MM.1S (cell line): ENCODE results near the gene AFAP1.

Experiments
- DNase-seq: peaks from one replicate; pipeline ENCODE4 v3.0.0-alpha.2; 2015
- H2AFZ ChIP-seq: fragments of 300-600 bp; sonication (generic); 2 replicates; pipeline ENCODE4 v1.6.0; 2016; ENCODE audit warnings: antibody characterized with exemption, low read length
- H3F3A ChIP-seq: fragments of 300-600 bp; sonication (generic); 2 replicates; pipeline ENCODE4 v1.6.1; 2016; ENCODE audit warnings: mild to moderate bottlenecking, antibody characterized with exemption, low read length, moderate library complexity, mixed read lengths; ENCODE audit not compliant: insufficient read depth
- H3K27ac ChIP-seq: fragments of 300-600 bp; sonication (generic); 2 replicates; pipeline ENCODE4 v1.5.1; 2016; ENCODE audit warnings: mild to moderate bottlenecking, low read length
- H3K27me3 ChIP-seq: fragments of 300-600 bp; sonication (generic); replicated peaks from 2 replicates; pipeline ENCODE4 v1.6.0; 2016; ENCODE audit warnings: low read length; ENCODE audit not compliant: insufficient read depth
- H3K36me3 ChIP-seq: fragments of 300-600 bp; sonication (generic); replicated peaks from 2 replicates; pipeline ENCODE4 v1.6.1; 2016; ENCODE audit warnings: mild to moderate bottlenecking, low read length, mixed read lengths; ENCODE audit not compliant: insufficient read depth
- H3K4me1 ChIP-seq: fragments of 300-600 bp; sonication (generic); 2 replicates; pipeline ENCODE4 v1.6.1; 2016; ENCODE audit warnings: low read length, mixed read lengths
- H3K4me2 ChIP-seq: fragments of 300-600 bp; sonication (generic); 2 replicates; pipeline ENCODE4 v1.6.0; 2016; ENCODE audit warnings: low read depth, low read length
- H3K4me3 ChIP-seq: fragments of 300-600 bp; sonication (generic); 2 replicates; pipeline ENCODE4 v1.5.1; 2016; ENCODE audit warnings: low read length, mixed read lengths
- H3K79me2 ChIP-seq: fragments of 300-600 bp; sonication (generic); 2 replicates; pipeline ENCODE4 v1.6.1; 2016; ENCODE audit warnings: mixed run types, low read length, mixed read lengths
- H3K9ac ChIP-seq: fragments of 300-600 bp; sonication (generic); 2 replicates; pipeline ENCODE4 v1.6.1; 2016; ENCODE audit warnings: low read length, mixed read lengths
- H3K9me2 ChIP-seq: fragments of 300-600 bp; sonication (generic); replicated peaks from 2 replicates; pipeline ENCODE4 v1.6.1; 2016; ENCODE audit warnings: mild to moderate bottlenecking, low read length, mixed read lengths; ENCODE audit not compliant: insufficient read depth
- H3K9me3 ChIP-seq: fragments of 300-600 bp; sonication (generic); replicated peaks from 2 replicates; pipeline ENCODE4 v1.6.1; 2016; ENCODE audit warnings: mild to moderate bottlenecking, low read length, mixed read lengths; ENCODE audit not compliant: insufficient read depth
- H4K20me1 ChIP-seq: fragments of 300-600 bp; sonication (generic); 2 replicates; pipeline ENCODE4 v1.6.1; 2016; ENCODE audit warnings: mild to moderate bottlenecking, low read length, moderate library complexity, mixed read lengths; ENCODE audit not compliant: insufficient read depth
- CTCF ChIP-seq: fragments of 300-600 bp; sonication (generic); IDR thresholded peaks from 2 replicates; pipeline ENCODE4 v1.5.1; 2016; ENCODE audit warnings: antibody characterized with exemption, low read length, mixed read lengths
- EZH2 ChIP-seq: fragments of 300-600 bp; sonication (generic); optimal IDR thresholded peaks from 2 replicates; pipeline ENCODE3; 2017; ENCODE audit warnings: low read depth, mild to moderate bottlenecking, antibody characterized with exemption, low read length, mixed read lengths
- EZH2phosphoT487 ChIP-seq: fragments of 300-600 bp; sonication (generic); IDR thresholded peaks from 2 replicates; pipeline ENCODE4 v1.6.1; 2018; ENCODE audit warnings: antibody characterized with exemption, low read length

Gene AFAP1

GRCh38 chr4:7733801-7734650 is 205.6 kb downstream of the AFAP1 start:
- no peak for TF ChIP-seq EZH2
- no peak for TF ChIP-seq CTCF
- TF ChIP-seq EZH2phosphoT487, result no peak
- no peaks in the 10 kb centered on the region for H4K20me1 ChIP-seq

GRCh38 chr4:7733201-7733600 is 206.5 kb downstream of the AFAP1 start:
- Histone ChIP-seq H4K20me1 (no peaks in the 10 kb centered on the region), H3K27me3 (peaks cover 98% of the 10 kb centered on the region), H3K36me3 (no peaks in the 10 kb centered on the region), H3K4me3 (no peak overlapping the region), H2AFZ (no peak overlapping the region), H3K9me3 (no peaks in the 10 kb centered on the region), H3K27ac (no peak overlapping the region), H3K4me2 (no peak overlapping the region), H3K79me2 (no peaks in the 10 kb centered on the region), H3K4me1 (no peaks in the 10 kb centered on the region), H3K9ac (no peak overlapping the region), H3F3A (no peaks in the 10 kb centered on the region), H3K9me2 (no peaks in the 10 kb centered on the region)
- TF ChIP-seq CTCF, result no peak
- no peak for TF ChIP-seq EZH2phosphoT487
- no peak for DNase-seq

More at GRCh38 chr4:7733801-7734650, 205.6 kb downstream of the AFAP1 start:
- no peaks in the 10 kb centered on the region for H3K9me3 ChIP-seq
- H3K27me3 ChIP-seq, result peaks cover 98% of the 10 kb centered on the region
- no peak overlapping the region for H2AFZ ChIP-seq
- H3F3A ChIP-seq, result no peaks in the 10 kb centered on the region
- no peaks in the 10 kb centered on the region for H3K36me3 ChIP-seq
- no peak overlapping the region for H3K4me3 ChIP-seq
- no peak overlapping the region for H3K27ac ChIP-seq
- no peaks in the 10 kb centered on the region for H3K4me1 ChIP-seq
- H3K79me2 ChIP-seq, result no peaks in the 10 kb centered on the region
- H3K4me2 ChIP-seq, result no peak overlapping the region
- no peak overlapping the region for H3K9ac ChIP-seq
- no peak for DNase-seq
- no peaks in the 10 kb centered on the region for H3K9me2 ChIP-seq

DNA sequence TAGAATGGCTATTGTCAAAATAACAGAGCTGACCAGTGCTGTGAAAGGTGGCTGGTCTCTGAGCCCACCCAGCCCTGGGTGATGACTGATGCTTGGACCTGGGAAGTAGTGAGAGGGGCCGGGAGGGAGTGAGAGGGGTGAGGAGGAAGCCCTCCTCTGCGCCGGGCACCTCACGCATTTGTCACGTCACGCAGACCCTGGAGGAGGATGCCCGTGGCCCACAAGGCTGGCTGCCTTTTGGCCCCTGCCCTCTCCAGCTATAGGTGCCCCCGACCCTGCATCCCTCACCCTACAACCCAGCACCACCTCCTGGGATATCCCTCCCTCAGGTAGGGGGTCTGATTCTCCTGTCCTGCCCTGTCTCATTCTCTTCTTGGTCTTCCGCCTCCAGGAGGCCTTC is 207.4 kb downstream of the AFAP1 start:
- H3K79me2 ChIP-seq, result no peaks in the 10 kb centered on the region
- no peaks in the 10 kb centered on the region for H3K4me1 ChIP-seq
- H3K9me2 ChIP-seq, result no peaks in the 10 kb centered on the region
- H2AFZ ChIP-seq, result no peak overlapping the region
- no peak overlapping the region for H3K4me2 ChIP-seq
- H3K9ac ChIP-seq, result no peak overlapping the region
- peaks cover 96% of the 10 kb centered on the region for H3K27me3 ChIP-seq
- H3K36me3 ChIP-seq, result no peaks in the 10 kb centered on the region
- no peaks in the 10 kb centered on the region for H3K9me3 ChIP-seq
- H3F3A ChIP-seq, result no peaks in the 10 kb centered on the region
- no peak overlapping the region for H3K4me3 ChIP-seq
- H3K27ac ChIP-seq, result no peak overlapping the region
- DNase-seq, result no peak
- H4K20me1 ChIP-seq, result no peaks in the 10 kb centered on the region
- TF ChIP-seq EZH2phosphoT487 (no peak), EZH2 (no peak), CTCF (no peak)
